ENCODE results near the gene OVCH1.

Gene OVCH1, protein sequence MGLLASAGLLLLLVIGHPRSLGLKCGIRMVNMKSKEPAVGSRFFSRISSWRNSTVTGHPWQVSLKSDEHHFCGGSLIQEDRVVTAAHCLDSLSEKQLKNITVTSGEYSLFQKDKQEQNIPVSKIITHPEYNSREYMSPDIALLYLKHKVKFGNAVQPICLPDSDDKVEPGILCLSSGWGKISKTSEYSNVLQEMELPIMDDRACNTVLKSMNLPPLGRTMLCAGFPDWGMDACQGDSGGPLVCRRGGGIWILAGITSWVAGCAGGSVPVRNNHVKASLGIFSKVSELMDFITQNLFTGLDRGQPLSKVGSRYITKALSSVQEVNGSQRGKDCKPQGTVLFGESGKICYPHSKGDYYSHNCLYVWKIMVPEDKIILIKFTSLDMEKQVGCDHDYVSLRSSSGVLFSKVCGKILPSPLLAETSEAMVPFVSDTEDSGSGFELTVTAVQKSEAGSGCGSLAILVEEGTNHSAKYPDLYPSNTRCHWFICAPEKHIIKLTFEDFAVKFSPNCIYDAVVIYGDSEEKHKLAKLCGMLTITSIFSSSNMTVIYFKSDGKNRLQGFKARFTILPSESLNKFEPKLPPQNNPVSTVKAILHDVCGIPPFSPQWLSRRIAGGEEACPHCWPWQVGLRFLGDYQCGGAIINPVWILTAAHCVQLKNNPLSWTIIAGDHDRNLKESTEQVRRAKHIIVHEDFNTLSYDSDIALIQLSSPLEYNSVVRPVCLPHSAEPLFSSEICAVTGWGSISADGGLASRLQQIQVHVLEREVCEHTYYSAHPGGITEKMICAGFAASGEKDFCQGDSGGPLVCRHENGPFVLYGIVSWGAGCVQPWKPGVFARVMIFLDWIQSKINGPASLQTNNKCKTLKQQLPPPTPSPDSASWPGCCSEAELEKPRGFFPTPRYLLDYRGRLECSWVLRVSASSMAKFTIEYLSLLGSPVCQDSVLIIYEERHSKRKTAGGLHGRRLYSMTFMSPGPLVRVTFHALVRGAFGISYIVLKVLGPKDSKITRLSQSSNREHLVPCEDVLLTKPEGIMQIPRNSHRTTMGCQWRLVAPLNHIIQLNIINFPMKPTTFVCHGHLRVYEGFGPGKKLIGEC

GRCh38 chr12:29497588-29497987 is at the start of gene OVCH1:
TSS of gene OVCH1 (minus strand) at chr12:29497686. CDS start at chr12:29497686, 0 bp downstream.
- no peak for DNase-seq (ENCODE audit: low read depth in 2 of 2)

DNA sequence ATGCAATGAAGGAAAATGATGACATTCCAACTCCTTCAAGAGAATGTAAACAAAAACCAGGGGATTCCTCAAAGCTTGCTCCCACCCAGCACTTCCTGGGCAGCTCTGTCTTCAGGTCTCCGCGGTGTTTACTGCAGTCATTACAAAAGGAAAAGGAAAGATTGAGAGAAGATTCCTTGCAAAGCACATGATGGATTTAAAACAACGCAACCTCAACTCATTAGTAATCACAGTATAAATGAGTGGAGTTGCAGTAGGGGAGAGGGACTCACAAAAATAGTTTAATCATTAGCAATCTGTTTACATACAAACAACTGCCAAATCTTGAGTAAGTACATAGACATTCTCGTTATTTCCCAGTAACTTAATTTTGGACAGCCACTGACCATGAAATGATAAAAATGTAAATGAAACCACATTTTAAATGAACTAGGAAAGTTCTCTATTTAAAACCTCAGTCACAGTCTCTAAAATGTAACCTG is 49.7 kb upstream of the OVCH1 start:
- DNase-seq (ENCODE audit: low read depth in 2 of 2): no peak

- no peak for DNase-seq (ENCODE audit: low read depth in 2 of 2)
Measured at GRCh38 chr12:29546000-29546399, 48.5 kb upstream of the OVCH1 start.

- no peak for DNase-seq (ENCODE audit: low read depth in 2 of 2)
Measured at GRCh38 chr12:29545102-29545467, 47.6 kb upstream of the OVCH1 start.

- no peak for DNase-seq (ENCODE audit: low read depth in 2 of 2)
Measured at GRCh38 chr12:29544428-29545101, 47.1 kb upstream of the OVCH1 start.

DNA sequence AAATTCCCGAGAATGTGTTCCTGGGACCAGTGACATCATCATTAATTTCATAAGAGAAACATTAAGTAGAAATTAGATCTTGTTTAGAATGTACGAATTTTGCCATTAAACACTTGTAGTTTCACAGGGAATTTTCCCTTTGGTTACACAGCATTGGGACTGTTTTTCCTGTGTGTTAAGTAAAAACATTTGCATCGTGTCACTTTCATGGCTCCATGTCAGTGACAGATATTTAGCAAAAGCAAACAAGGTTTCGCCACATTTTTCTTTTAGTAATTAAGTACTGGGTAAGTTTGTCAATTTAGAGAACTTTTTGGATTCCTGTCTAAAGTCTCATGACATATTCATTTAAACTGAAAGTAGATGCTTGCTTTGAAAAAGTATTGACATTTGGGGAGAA is 45.5 kb upstream of the OVCH1 start:
- no peak for DNase-seq (ENCODE audit: low read depth in 2 of 2)

DNA sequence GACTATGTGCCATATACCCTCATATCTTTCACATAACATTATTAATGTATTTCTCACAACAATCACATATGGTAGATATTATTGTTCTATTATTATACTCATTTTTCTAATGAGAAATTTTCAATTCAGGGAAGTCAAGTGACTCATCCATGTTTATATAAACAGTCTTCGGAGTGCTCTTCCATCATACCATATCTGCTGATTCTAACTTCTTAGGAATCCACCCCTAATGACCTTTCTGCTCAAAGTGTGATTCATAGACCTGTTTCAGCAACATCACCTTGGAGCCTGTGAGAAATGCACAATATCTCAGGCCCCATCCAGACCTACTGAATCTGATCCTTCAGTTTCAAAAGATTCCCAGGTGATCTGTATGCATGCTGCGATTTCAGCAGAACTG is 39.8 kb upstream of the OVCH1 start:
- DNase-seq (ENCODE audit: low read depth in 2 of 2): no peak

- DNase-seq (ENCODE audit: low read depth in 2 of 2): no peak
Measured at GRCh38 chr12:29534935-29535334, 37.4 kb upstream of the OVCH1 start.

DNA sequence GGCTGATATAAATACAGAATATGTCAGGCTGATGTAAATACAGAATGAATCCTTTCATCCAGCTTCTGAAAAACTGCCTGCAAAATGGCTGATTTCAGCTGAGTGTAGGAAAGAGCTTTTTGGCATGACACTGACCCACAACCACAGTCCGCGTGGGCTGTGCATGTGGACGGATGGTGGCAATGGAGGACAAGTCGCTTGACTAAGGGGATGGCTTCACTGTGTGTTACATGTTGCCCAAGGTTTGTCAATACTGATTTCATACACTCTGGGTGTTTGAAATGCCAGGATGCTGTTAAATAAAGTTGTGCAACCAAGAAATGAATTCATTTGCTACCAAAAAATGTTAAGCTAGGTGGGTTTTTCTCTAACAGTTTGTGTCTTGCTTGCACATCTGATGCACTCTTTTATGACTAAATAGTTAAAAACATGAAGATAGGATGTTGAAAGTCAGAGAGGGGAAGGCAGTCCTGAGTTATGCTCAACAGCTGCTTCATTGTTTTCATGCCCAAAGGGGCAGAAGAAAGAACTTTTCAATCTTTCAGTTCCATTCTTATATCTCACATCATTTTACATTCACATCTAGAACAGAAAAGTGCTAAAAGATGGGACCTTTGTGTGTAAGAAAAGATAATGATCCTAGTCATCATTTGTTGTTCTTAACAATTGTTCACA is 36.5 kb upstream of the OVCH1 start:
- no peak for DNase-seq (ENCODE audit: low read depth in 2 of 2)

DNA sequence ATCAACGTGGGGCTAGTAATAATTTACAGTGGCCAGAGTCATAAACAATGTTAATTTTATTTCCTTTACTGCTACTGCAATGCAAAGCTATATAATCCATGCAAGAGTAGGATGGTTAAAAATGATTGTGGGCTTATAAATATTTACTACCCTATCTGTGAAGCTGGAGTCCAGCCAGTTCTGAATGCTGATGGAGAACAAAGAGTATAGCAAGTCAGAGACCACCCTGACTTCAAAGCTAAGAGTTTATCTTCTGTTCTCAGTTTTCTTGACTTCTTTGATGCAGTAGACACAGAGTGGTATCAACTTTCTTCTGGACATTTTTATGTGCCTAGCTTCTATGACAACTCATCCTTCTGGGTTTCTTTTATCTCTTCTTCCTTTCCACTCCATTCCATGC is 34.0 kb upstream of the OVCH1 start:
- no peak for DNase-seq (ENCODE audit: low read depth in 2 of 2)

DNA sequence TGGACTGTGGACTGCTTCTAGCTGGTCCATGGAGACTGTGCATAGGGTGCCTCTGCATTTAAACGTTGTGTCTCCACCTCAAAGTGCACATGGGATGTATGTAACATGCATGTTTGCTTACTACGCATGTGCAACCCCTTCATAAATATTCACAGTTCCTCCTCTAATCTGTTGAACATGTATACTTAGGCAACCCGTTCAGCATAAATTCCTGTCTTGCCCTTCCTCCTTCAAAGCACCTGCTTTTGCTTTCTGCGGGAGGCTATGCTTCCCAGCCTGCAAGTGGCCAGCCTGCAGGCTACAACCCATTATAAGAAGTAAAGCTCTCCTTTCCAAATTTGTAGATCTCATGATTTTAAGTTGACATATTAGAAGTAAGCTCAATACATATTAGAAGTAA is 33.0 kb upstream of the OVCH1 start:
- no peak for DNase-seq (ENCODE audit: low read depth in 2 of 2)

- no peak for DNase-seq (ENCODE audit: low read depth in 2 of 2)
Measured at GRCh38 chr12:29528161-29528560, 30.7 kb upstream of the OVCH1 start.

DNA sequence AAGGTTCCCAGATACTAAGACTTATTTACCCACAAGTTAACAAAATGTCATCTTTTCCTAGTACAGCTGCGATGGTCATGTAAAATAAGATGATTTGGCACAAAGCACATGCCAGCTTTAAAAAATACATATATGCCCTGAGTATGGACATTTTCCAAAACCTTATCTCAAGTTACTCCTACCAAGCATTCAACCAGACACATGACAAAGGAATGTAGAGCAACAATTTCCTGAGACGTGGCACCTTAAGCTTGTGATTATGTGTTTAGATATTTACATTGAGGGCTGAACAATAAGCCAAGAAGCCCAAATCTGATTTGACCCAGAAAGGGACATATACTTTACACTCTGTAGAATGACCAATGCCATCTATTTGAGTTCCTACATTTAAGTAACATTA is 24.5 kb upstream of the OVCH1 start:
- no peak for DNase-seq (ENCODE audit: low read depth in 2 of 2)

- peak in 1 of 2 experiments; percentile 6 for DNase-seq (ENCODE audit: low read depth in 2 of 2)
Measured at GRCh38 chr12:29519585-29520182, 22.2 kb upstream of the OVCH1 start.

- no peak for DNase-seq (ENCODE audit: low read depth in 2 of 2)
Measured at GRCh38 chr12:29518407-29518806, 20.9 kb upstream of the OVCH1 start.

- no peak for DNase-seq (ENCODE audit: low read depth in 2 of 2)
Measured at GRCh38 chr12:29517264-29517663, 19.8 kb upstream of the OVCH1 start.

- no peak for DNase-seq (ENCODE audit: low read depth in 2 of 2)
Measured at GRCh38 chr12:29516431-29516875, 19.0 kb upstream of the OVCH1 start.

DNA sequence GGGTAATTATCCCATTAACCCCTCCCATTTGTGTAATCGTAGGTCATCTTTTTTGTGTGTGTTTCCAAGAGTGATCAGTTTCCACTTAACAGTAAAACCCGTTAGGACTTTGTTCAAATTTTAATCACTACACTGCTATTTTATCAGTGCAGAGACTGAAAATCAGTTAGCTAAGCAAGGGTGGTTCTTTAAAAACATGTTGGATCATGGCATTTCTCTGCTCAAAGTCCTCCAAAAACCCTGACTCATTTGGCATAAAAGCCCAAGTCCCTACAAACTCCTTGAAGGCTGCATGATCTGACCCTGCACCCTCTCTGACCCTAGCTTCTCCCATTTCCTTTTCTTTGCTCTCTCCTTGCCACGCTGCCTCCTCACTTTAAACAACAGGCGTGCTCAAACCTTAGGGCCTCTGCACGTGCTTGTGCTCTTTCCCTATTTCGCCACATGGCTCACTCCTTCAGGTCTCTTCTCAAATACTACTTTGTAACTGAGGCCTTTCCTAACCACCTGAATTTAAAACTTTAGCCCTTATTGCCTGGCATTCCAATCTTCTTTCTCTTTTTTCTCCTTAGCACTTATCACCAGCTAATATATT is 13.2 kb upstream of the OVCH1 start:
- DNase-seq (ENCODE audit: low read depth in 2 of 2): no peak

DNA sequence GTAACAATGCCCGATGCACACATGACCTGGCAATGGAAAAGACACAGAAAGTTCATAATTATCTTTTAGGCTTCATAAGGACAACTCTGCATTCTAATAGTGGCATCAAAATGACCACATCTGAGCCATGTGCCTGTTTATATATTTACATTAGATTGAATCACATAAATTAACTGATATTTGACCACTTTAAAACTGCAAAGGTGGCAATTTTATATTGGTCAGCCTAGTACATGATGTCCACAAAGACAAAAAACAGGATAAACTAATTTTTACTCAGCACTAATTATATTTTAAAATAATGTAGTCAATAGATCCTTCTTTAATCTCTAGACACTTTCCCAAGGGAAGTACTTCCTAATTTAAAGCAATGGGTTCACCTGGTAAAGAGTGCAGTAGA is 12.0 kb upstream of the OVCH1 start:
- DNase-seq (ENCODE audit: low read depth in 2 of 2): no peak

DNA sequence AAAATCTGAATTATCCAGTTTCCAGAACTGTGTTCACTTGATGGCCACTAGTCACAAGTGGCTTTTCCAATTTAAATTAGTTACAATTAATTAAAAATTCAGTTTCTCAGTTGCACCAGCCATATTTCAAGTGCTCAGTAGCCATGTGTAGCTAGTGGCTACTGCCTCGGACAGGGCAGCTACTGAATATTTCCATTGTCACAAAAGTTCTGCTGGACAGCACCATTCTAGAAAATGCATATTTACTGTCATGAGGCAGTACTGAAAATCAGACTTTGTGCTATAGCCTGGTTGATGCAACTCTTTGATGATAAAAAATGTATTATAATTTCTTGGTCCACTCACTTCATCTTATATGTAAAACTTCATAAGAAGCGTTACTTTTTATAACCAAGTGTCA is 11.5 kb upstream of the OVCH1 start:
- no peak for DNase-seq (ENCODE audit: low read depth in 2 of 2)

Measured in stimulated activated CD4-positive, alpha-beta T cell treated with anti-CD3 and anti-CD28 coated beads, Interleukin-12 subunit alpha, Interleukin-12 subunit beta, amount 100 ng/mL, for 24 hours (primary cell).